DOHH2 (cell line): Measurements from ENCODE around the gene ATP11A.

Experiments
- H3F3A ChIP-seq: fragments of 200-600 bp; sonication (generic), shearing (Covaris generic); 2 replicates; pipeline ENCODE4 v1.6.0; 2016; ENCODE audit warnings: antibody characterized with exemption, mild to moderate bottlenecking; ENCODE audit not compliant: control insufficient read depth, insufficient read depth
- H3K27ac ChIP-seq: fragments of 200-600 bp; sonication (generic); 2 replicates; pipeline ENCODE4 v1.5.1; 2014; ENCODE audit warnings: low read depth, mild to moderate bottlenecking, low read length, moderate library complexity
- H3K27me3 ChIP-seq: fragments of 200-600 bp; sonication (generic); 2 replicates; pipeline ENCODE4 v1.6.1; 2014; ENCODE audit warnings: mild to moderate bottlenecking, low read length, mixed read lengths; ENCODE audit not compliant: control insufficient read depth
- H3K36me3 ChIP-seq: fragments of 200-600 bp; sonication (generic); 2 replicates; pipeline ENCODE4 v1.6.1; 2014; ENCODE audit warnings: mild to moderate bottlenecking, low read length, moderate library complexity, mixed read lengths; ENCODE audit not compliant: control insufficient read depth
- H3K4me1 ChIP-seq: fragments of 200-600 bp; sonication (generic); 2 replicates; pipeline ENCODE4 v1.6.1; 2014; ENCODE audit warnings: mild to moderate bottlenecking, low read length, mixed read lengths; ENCODE audit not compliant: control insufficient read depth
- H3K4me2 ChIP-seq: fragments of 200-600 bp; sonication (generic); 2 replicates; pipeline ENCODE4 v1.6.0; 2014; ENCODE audit warnings: mild to moderate bottlenecking, low read length, moderate library complexity
- H3K4me3 ChIP-seq: fragments of 200-600 bp; sonication (generic); 2 replicates; pipeline ENCODE4 v1.5.1; 2014; ENCODE audit warnings: mild to moderate bottlenecking, low read length, mixed read lengths
- H3K79me2 ChIP-seq: fragments of 200-600 bp; sonication (generic); 2 replicates; pipeline ENCODE4 v1.6.1; 2014; ENCODE audit warnings: mild to moderate bottlenecking, low read length, mixed read lengths; ENCODE audit not compliant: control insufficient read depth
- H3K9me2 ChIP-seq: fragments of 200-600 bp; sonication (generic); replicated peaks from 2 replicates; pipeline ENCODE4 v1.6.1; 2014; ENCODE audit warnings: mild to moderate bottlenecking, low read length, mixed read lengths; ENCODE audit not compliant: control insufficient read depth
- H3K9me3 ChIP-seq: fragments of 200-600 bp; sonication (generic); 2 replicates; pipeline ENCODE4 v1.6.1; 2014; ENCODE audit warnings: antibody characterized with exemption, low read length, mixed read lengths; ENCODE audit not compliant: control insufficient read depth, insufficient read depth
- H4K20me1 ChIP-seq: fragments of 200-600 bp; sonication (generic); 2 replicates; pipeline ENCODE4 v1.6.0; 2014; ENCODE audit warnings: low read depth, mild to moderate bottlenecking, antibody characterized with exemption, low read length, moderate library complexity; ENCODE audit not compliant: control insufficient read depth, insufficient read depth
- EZH2phosphoT487 ChIP-seq: fragments of 200-600 bp; sonication (generic); IDR thresholded peaks from 2 replicates; pipeline ENCODE4 v1.6.1; 2017; ENCODE audit warnings: borderline replicate concordance, mild to moderate bottlenecking, antibody characterized with exemption, low read length, moderate library complexity, mixed read lengths
- TF ChIP-seq, protein P1 (sequence below): fragments of 200-600 bp; sonication (generic); IDR thresholded peaks from one replicate; pipeline ENCODE4 v1.5.1; 2014; ENCODE audit warnings: antibody characterized with exemption, mild to moderate bottlenecking, low read depth, low read length; ENCODE audit not compliant: poor library complexity, severe bottlenecking

The ATP11A gene

DNA sequence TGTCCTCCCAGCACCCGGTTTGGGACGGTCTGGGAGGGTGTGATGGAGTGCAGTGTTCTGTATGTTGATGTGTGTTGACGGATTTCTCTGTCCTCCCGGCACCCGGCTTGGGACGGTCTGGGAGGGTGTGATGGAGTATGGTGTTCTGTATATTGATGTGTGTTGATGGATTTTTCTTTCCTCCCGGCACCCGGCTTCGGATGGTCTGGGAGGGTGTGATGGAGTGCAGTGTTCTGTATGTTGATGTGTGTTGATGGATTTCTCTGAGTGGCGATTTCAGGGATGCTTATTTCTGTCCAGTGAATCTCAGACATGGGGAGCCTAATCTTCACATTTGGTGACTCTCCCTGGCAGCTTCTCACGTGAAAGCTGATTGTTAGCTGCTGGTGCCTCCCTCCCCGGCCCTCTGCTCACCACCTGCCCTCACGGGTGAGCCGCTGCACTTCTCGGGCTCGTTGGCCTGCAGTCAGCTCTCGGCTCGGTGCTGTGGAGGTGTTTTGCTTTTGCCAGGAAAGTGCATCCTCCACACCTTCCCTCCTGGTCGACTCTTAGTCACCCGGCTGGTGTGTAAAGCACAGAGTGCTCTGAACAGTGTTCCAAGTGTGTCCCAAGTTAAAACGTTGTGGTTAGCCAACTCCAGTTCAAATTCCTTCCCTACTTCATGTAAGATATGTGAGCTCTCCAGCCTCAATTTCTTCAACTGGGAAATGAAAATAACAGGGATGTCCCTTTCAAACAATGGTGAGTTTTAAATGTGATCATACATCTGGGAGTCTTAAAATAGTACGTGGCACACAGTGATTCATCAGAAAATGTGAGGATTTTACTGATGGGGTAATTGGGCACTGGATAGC lies 54.6 kb downstream of the ATP11A start:
- no peak for TF ChIP-seq EZH2phosphoT487
- H3F3A ChIP-seq = no peaks in the 10 kb centered on the region
- no peaks in the 10 kb centered on the region for H3K4me1 ChIP-seq
- H4K20me1 ChIP-seq = peaks cover 6% of the 10 kb centered on the region; the same call in 1 of the 2 replicates
- H3K4me2 ChIP-seq = no peak overlapping the region
- H3K9me3 ChIP-seq = no peaks in the 10 kb centered on the region
- no peak overlapping the region for H3K4me3 ChIP-seq
- no peaks in the 10 kb centered on the region for H3K36me3 ChIP-seq
- H3K9me2 ChIP-seq = no peaks in the 10 kb centered on the region
- H3K27ac ChIP-seq = no peak overlapping the region
- no peaks in the 10 kb centered on the region for H3K27me3 ChIP-seq
- H3K79me2 ChIP-seq = peaks cover 38% of the 10 kb centered on the region

DNA sequence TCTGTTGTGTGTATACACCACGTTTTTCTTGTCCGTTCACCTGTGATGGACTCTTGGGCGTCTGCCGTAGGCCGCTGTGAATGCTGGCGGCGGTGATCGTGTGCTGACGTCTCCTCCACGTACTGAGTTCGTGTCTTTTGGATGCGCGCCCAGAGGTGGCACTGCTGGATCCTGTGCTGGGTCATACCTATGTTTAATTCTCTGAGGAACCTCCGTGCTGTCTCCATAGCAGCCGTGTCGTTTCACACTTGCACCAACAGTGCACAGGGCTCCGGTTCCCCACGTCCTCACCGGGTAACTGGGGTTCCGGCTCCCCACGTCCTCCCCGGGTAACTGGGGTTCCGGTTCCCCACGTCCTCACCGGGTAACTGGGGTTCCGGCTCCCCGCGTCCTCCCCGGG lies 56.2 kb downstream of the ATP11A start:
- H3K9me3 ChIP-seq = no peaks in the 10 kb centered on the region
- no peaks in the 10 kb centered on the region for H3K27me3 ChIP-seq
- H3F3A ChIP-seq = no peaks in the 10 kb centered on the region
- H3K36me3 ChIP-seq = no peaks in the 10 kb centered on the region
- peaks cover 38% of the 10 kb centered on the region for H3K79me2 ChIP-seq
- H3K4me1 ChIP-seq = no peaks in the 10 kb centered on the region
- no peaks in the 10 kb centered on the region for H3K9me2 ChIP-seq
- no peak overlapping the region for H3K4me3 ChIP-seq
- 0 out of 2 replicates have a peak, but pooled peaks cover 6% of the 10 kb centered on the region for H4K20me1 ChIP-seq
- H3K27ac ChIP-seq = no peak overlapping the region
- TF ChIP-seq EZH2phosphoT487 = no peak
- TF ChIP-seq, protein P1, sequence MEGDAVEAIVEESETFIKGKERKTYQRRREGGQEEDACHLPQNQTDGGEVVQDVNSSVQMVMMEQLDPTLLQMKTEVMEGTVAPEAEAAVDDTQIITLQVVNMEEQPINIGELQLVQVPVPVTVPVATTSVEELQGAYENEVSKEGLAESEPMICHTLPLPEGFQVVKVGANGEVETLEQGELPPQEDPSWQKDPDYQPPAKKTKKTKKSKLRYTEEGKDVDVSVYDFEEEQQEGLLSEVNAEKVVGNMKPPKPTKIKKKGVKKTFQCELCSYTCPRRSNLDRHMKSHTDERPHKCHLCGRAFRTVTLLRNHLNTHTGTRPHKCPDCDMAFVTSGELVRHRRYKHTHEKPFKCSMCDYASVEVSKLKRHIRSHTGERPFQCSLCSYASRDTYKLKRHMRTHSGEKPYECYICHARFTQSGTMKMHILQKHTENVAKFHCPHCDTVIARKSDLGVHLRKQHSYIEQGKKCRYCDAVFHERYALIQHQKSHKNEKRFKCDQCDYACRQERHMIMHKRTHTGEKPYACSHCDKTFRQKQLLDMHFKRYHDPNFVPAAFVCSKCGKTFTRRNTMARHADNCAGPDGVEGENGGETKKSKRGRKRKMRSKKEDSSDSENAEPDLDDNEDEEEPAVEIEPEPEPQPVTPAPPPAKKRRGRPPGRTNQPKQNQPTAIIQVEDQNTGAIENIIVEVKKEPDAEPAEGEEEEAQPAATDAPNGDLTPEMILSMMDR = no peak
- no peak overlapping the region for H3K4me2 ChIP-seq

DNA sequence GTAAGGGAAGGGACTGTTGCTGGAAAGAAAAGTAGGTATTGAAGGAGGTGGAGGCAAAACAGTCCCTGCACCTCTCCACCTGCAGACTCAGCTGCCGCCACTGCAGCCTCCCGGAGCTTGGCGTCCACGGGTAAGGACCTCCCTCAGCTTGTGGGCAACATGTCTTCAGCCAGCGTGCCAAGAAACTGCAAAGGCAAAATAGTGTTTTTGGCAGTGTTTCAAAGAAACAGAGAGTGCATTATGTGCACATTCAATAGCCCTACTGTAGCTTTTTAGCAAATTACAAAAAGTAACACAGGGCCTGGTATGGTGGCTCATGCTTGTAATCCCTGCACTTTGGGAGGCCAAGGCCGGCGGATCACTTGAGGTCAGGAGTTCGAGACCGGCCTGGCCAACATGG lies 57.4 kb downstream of the ATP11A start:
- no peaks in the 10 kb centered on the region for H3F3A ChIP-seq
- no peaks in the 10 kb centered on the region for H3K9me2 ChIP-seq
- H3K36me3 ChIP-seq = no peaks in the 10 kb centered on the region
- no peaks in the 10 kb centered on the region for H3K27me3 ChIP-seq
- H3K4me1 ChIP-seq = no peaks in the 10 kb centered on the region
- TF ChIP-seq EZH2phosphoT487 = no peak
- no peak overlapping the region for H3K4me3 ChIP-seq
- H3K4me2 ChIP-seq = no peak overlapping the region
- H3K9me3 ChIP-seq = no peaks in the 10 kb centered on the region
- H4K20me1 ChIP-seq = 0 out of 2 replicates have a peak, but pooled peaks cover 6% of the 10 kb centered on the region
- no peak overlapping the region for H3K27ac ChIP-seq
- H3K79me2 ChIP-seq = peaks cover 38% of the 10 kb centered on the region

DNA sequence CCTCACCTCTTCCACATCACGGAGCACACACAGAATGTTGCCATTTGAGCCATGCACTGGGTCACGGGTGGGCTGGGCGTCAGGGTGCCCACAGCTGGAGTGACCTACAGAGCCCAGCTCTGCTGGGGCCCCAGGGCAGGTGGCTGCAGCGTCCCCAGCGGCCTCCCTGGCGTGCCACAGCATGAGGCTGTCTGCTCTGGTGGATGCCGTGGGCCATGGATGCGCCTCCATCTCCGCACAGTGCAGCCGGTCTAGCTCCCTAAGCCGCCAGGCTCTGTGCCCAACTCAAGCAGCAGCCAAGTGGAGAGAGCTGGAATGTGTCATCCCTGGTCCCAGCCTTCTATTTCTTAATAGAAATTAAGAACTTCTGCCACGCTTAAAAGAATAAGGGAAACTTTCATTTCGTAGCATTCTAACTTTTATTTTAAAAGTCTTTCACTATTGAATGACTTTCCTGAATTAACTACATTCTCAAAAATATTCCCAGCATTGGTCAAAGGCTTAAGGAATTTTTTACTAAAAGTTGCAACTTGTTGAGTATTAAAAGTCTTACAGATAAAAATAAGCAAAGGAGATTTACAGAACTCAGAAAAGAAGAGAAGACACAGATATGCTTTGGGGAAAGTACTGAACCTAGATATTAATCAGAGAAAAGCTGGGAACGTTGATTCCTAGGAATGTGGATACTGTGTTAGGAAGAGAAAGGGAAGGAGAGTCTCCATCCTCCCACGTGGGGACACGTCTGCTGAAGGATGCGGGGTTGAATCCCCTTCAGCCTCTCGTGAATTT lies 59.3 kb downstream of the ATP11A start:
- no peak for TF ChIP-seq EZH2phosphoT487
- TF ChIP-seq, protein P1 = no peak
- H3K4me1 ChIP-seq = no peaks in the 10 kb centered on the region
- H3K27ac ChIP-seq = no peak overlapping the region
- H3K4me3 ChIP-seq = no peak overlapping the region
- no peaks in the 10 kb centered on the region for H3K27me3 ChIP-seq
- no peaks in the 10 kb centered on the region for H3K9me2 ChIP-seq
- H3F3A ChIP-seq = no peaks in the 10 kb centered on the region
- H3K79me2 ChIP-seq = peaks cover 22% of the 10 kb centered on the region
- H3K36me3 ChIP-seq = no peaks in the 10 kb centered on the region
- no peaks in the 10 kb centered on the region for H3K9me3 ChIP-seq
- 0 out of 2 replicates have a peak, but pooled peaks cover 3% of the 10 kb centered on the region for H4K20me1 ChIP-seq
- no peak overlapping the region for H3K4me2 ChIP-seq
